Measurements from ENCODE around the gene AK6. TPM values are rescaled to one million over a fixed set of nuclear protein-coding genes. Genes with fewer than 3 reads are reported as not detected.

Gene AK6
- total RNA-seq, 2 donors from 2014 or later, result 32.6 to 54.2 TPM

- Mint-ChIP-seq H3K27ac (no peak overlapping the region), H3K4me3 (no peak overlapping the region), H3K9me3 (no peaks in the 10 kb centered on the region), H3K4me1 (no peaks in the 10 kb centered on the region), H3K27me3 (ENCODE audit: insufficient read depth) (no peaks in the 10 kb centered on the region), H3K36me3 (ENCODE audit: low read depth) (no peaks in the 10 kb centered on the region)
- no peak overlapping the region for H3K4me3 ChIP-seq (ENCODE audit: low read length)
- H3K4me1 ChIP-seq (ENCODE audit: control insufficient read depth, insufficient read depth, low read length), result no peaks in the 10 kb centered on the region
- no peak for DNase-seq
- H3K9me3 ChIP-seq (ENCODE audit: control insufficient read depth, low read length), result no peaks in the 10 kb centered on the region
- no peak for TF ChIP-seq CTCF (conservative IDR thresholded peaks at IDR 0.05)
- H3K27ac ChIP-seq (ENCODE audit: low read depth, low read length), result no peak overlapping the region
- no peaks in the 10 kb centered on the region for H3K27me3 ChIP-seq (ENCODE audit: control insufficient read depth, insufficient read depth, low read length, poor library complexity, severe bottlenecking)
- no peak overlapping the region for H3K9ac ChIP-seq (ENCODE audit: extremely low read depth, low read length, poor library complexity, severe bottlenecking)
- H3K36me3 ChIP-seq (ENCODE audit: control insufficient read depth, insufficient read depth, low read length), result no peaks in the 10 kb centered on the region
- WGBS, 2 experiments (ENCODE audit: insufficient coverage in 1 of 2, insufficient read length in 1 of 2), result 86 to 91% methylated on average over 1 of the region's 1 CpG
These were observed 26.2 kb downstream of the AK6 start for GRCh38 chr5:69343083-69343482.

GRCh38 chr5:69341520-69342161, 27.7 kb downstream of the AK6 start:
- Mint-ChIP-seq H3K4me1 (no peaks in the 10 kb centered on the region), H3K4me3 (no peak overlapping the region), H3K9me3 (no peaks in the 10 kb centered on the region), H3K27me3 (ENCODE audit: insufficient read depth) (no peaks in the 10 kb centered on the region), H3K27ac (no peak overlapping the region), H3K36me3 (ENCODE audit: low read depth) (no peaks in the 10 kb centered on the region)
- H3K9me3 ChIP-seq (ENCODE audit: control insufficient read depth, low read length), result no peaks in the 10 kb centered on the region
- H3K4me3 ChIP-seq (ENCODE audit: low read length), result no peak overlapping the region
- no peak overlapping the region for H3K27ac ChIP-seq (ENCODE audit: low read depth, low read length)
- H3K36me3 ChIP-seq (ENCODE audit: control insufficient read depth, insufficient read depth, low read length), result no peaks in the 10 kb centered on the region
- no peak overlapping the region for H3K9ac ChIP-seq (ENCODE audit: extremely low read depth, low read length, poor library complexity, severe bottlenecking)
- WGBS, 2 experiments (ENCODE audit: insufficient coverage in 1 of 2, insufficient read length in 1 of 2), result 90 to 97% methylated on average over 4 of the region's 4 CpGs
- H3K4me1 ChIP-seq (ENCODE audit: control insufficient read depth, insufficient read depth, low read length), result no peaks in the 10 kb centered on the region
- TF ChIP-seq CTCF (conservative IDR thresholded peaks at IDR 0.05), result no peak
- no peaks in the 10 kb centered on the region for H3K27me3 ChIP-seq (ENCODE audit: control insufficient read depth, insufficient read depth, low read length, poor library complexity, severe bottlenecking)
- DNase-seq, result no peak

GRCh38 chr5:69335341-69335935, 33.9 kb downstream of the AK6 start:
- Mint-ChIP-seq H3K36me3 (ENCODE audit: low read depth) (peaks cover 2% of the 10 kb centered on the region), H3K27ac (no peak overlapping the region), H3K4me1 (peaks cover 8% of the 10 kb centered on the region), H3K27me3 (ENCODE audit: insufficient read depth) (peaks cover 12% of the 10 kb centered on the region), H3K9me3 (peaks cover 3% of the 10 kb centered on the region), H3K4me3 (no peak overlapping the region)
- Histone ChIP-seq H3K36me3 (ENCODE audit: control insufficient read depth, insufficient read depth, low read length) (no peaks in the 10 kb centered on the region), H3K4me3 (ENCODE audit: low read length) (no peak overlapping the region), H3K27ac (ENCODE audit: low read depth, low read length) (no peak overlapping the region), H3K9me3 (ENCODE audit: control insufficient read depth, low read length) (no peaks in the 10 kb centered on the region), H3K9ac (ENCODE audit: extremely low read depth, low read length, poor library complexity, severe bottlenecking) (no peak overlapping the region), H3K27me3 (ENCODE audit: control insufficient read depth, insufficient read depth, low read length, poor library complexity, severe bottlenecking) (peaks cover 4% of the 10 kb centered on the region), H3K4me1 (ENCODE audit: control insufficient read depth, insufficient read depth, low read length) (peaks cover 5% of the 10 kb centered on the region)
- no peak for TF ChIP-seq CTCF (conservative IDR thresholded peaks at IDR 0.05)
- DNase-seq, result no peak
- 93 to 96% methylated on average over 5 to 7 of the region's 7 CpGs for WGBS, 2 experiments (ENCODE audit: insufficient coverage in 1 of 2, insufficient read length in 1 of 2)
